Testis (tissue), 3 donors: ENCODE data around the gene IL17A. TPM values are rescaled to one million over a fixed set of nuclear protein-coding genes. Genes with fewer than 3 reads are reported as not detected.
"Not testable (repeated sequence)": the region's sequence is repeated elsewhere in the genome, so short reads cannot be mapped to it uniquely, and the experiment has no call there.

Experiments
- DNase-seq: peaks from one replicate; pipeline ENCODE4 v3.0.0-alpha.2; 2019
- H3K27ac ChIP-seq, 2 donors: fragments of 200-600 bp; sonication (generic); one replicate each; pipeline ENCODE4 v1.5.1; 2019
- H3K27me3 ChIP-seq: fragments of 200-600 bp; sonication (generic); one replicate; pipeline ENCODE4 v1.5.1; 2019
- H3K36me3 ChIP-seq: fragments of 200-600 bp; sonication (generic); one replicate; pipeline ENCODE4 v1.5.1; 2017; ENCODE audit warnings: low read depth; ENCODE audit errors: missing control alignments
- H3K4me1 ChIP-seq: fragments of 200-600 bp; sonication (generic); one replicate; pipeline ENCODE4 v1.5.1; 2019
- H3K4me3 ChIP-seq, 2 donors: fragments of 200-600 bp; sonication (generic); one replicate each; pipeline ENCODE4 v1.5.1; 2017 to 2019
- H3K9me3 ChIP-seq: fragments of 200-600 bp; sonication (generic); one replicate; pipeline ENCODE4 v1.5.1; 2017
- CTCF ChIP-seq, 3 experiments: fragments of 450-650 bp in 2 of 3; fragments of 200-600 bp in 1 of 3; sonication (generic) in 1 of 3; IDR thresholded peaks; one replicate each; pipeline ENCODE4 v1.5.1; 2016 to 2019; ENCODE audit warnings: antibody characterized with exemption in 3 of 3, mild to moderate bottlenecking in 2 of 3, moderate library complexity in 1 of 3
- POLR2A ChIP-seq: fragments of 450-650 bp; IDR thresholded peaks from one replicate; pipeline ENCODE4 v1.6.1; 2017; ENCODE audit warnings: antibody characterized with exemption, mild to moderate bottlenecking, moderate library complexity
- WGBS, 2 donors: methylation state at CpG; one replicate each; pipeline ENCODE4 v1.1.5; 2018; 5-methylcytosine and 5-hydroxymethylcytosine counted together
- intact Hi-C: fragments of 100-400 bp; cut with DNase I; formaldehyde crosslinking; loops from one replicate; pipeline ENCODE4 v1.15.1; 2023; ENCODE audit warnings: low total_unique reads
- polyA plus RNA-seq: library from polyadenylated mRNA; stranded (reverse); fragments of 350-450 nt; fragmentation: Illumina TruSeq; extraction: RNeasy Lipid Tissue Mini Kit (QIAGEN cat#74804); gene quantifications from one replicate; pipeline ENCODE4 v1.2.3, GENCODE V29; 2014; ENCODE audit warnings: low read depth, low replicate concordance; ENCODE audit not compliant: insufficient read depth
- total RNA-seq, 2 donors: library from RNA; depleted of rRNA; stranded (reverse); fragments of >200 nt; gene quantifications; one replicate each; pipeline ENCODE4 v1.2.3, GENCODE V29; 2016

The IL17A gene
- total and polyA plus RNA-seq, 3 donors from 2014 or later, result not detected

GRCh38 chr6:52162940-52163908 is 23.0 kb upstream of the IL17A start:
- TF ChIP-seq POLR2A (no peak), CTCF (IDR thresholded peaks at IDR 0.05) (peak in 1 of 3 experiments; percentile 7)
- Histone ChIP-seq H3K36me3 (no peaks in the 10 kb centered on the region), H3K27ac (no peak overlapping the region), H3K4me3 (no peak overlapping the region), H3K9me3 (no peaks in the 10 kb centered on the region), H3K4me1 (no peaks in the 10 kb centered on the region), H3K27me3 (no peaks in the 10 kb centered on the region)
- intact Hi-C loops, result no loop called here
- DNase-seq, result no peak
- 75 to 76% methylated on average over 4 of the region's 4 CpGs for WGBS, 2 donors

DNA sequence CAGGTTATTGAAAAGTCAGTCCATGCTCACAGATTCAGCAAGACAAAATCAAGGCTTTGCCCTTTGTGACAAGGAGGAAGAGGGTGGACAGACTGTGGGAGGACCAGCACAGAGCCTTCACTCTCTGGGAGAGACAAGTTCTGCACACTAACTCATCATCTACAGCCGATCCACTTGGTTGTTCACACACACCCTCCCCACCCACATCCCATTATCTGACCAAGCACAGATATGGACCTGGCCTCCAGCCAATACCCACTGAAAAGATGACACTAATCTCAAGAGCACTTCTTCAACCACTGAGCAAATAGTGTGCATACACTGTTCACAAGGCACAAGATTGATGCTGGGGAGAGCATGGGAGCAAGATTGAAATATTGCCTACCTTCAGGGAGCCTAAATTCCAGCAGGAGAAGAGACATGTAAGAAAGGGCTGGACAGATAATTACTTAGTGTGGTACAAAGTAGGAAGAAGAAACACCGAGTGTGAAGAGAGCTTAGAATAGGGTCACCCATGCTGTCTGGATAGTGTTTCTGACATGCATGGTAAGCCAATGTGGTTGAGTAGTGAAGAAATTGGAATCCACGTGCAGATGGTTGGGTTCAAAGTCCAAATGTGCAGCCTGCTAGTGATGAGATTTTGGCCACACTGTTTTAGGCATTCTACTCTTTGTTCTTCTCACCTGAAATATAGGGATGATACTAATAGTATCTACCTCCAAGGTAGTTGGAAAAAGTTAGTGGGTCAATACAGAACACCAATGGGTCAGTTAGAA is 21.7 kb upstream of the IL17A start:
- intact Hi-C loops, result no loop called here
- DNase-seq, result no peak
- Histone ChIP-seq H3K4me3 (no peak overlapping the region), H3K27ac (no peak overlapping the region), H3K9me3 (no peaks in the 10 kb centered on the region), H3K27me3 (no peaks in the 10 kb centered on the region), H3K4me1 (no peaks in the 10 kb centered on the region), H3K36me3 (no peaks in the 10 kb centered on the region)
- TF ChIP-seq POLR2A, result no peak
- TF ChIP-seq CTCF (IDR thresholded peaks at IDR 0.05), result no peak
- 63 to 70% methylated on average over 3 of the region's 3 CpGs for WGBS, 2 donors

DNA sequence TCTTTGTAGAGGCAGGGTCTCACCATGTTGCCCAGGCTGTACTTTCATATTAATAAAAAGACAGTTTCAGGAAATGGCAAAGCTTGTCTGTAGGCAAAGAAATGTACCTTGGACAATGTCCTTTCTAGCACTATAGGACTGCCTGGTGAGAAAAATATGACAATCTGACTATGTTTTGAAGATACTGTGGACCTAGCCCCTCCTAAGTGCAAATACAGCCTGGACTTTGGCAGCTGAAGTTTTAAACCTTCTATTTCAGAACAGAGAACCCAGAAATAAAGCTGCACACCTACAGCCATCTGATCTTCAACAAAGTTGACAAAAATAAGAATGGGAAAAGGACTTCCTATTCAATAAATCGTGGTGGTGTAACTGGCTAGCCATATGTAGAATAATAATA is 18.9 kb upstream of the IL17A start:
- no peaks in the 10 kb centered on the region for H3K4me1 ChIP-seq
- intact Hi-C loops, result no loop called here
- DNase-seq, result no peak
- H3K4me3 ChIP-seq, result no peak overlapping the region
- H3K27ac ChIP-seq, result no peak overlapping the region
- TF ChIP-seq CTCF (IDR thresholded peaks at IDR 0.05) (no peak), POLR2A (no peak)
- H3K27me3 ChIP-seq, result no peaks in the 10 kb centered on the region
- WGBS, 2 donors, result 86 to 93% methylated on average over 1 of the region's 1 CpG
- no peaks in the 10 kb centered on the region for H3K36me3 ChIP-seq
- no peaks in the 10 kb centered on the region for H3K9me3 ChIP-seq

DNA sequence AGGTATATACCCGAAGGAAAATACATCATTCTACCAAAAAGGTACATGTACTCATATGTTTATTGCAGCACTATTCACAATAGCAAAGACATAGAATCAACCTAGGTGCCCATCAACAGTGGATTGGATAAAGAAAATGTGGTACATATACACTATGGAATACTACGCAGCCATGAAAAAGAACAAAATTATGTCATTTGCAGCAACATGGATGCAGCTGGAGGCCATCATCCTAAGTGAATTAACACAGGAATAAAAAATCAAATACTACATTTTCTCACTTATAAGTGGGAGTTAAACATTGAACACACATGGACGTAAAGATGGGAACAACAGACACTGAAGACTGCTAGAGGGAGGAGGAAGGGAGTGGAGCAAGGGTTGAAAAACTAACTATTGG is 17.8 kb upstream of the IL17A start:
- DNase-seq, H3K4me1 ChIP-seq, H3K27me3 ChIP-seq, H3K4me3 ChIP-seq, H3K27ac ChIP-seq, intact Hi-C loops, H3K36me3 ChIP-seq, H3K9me3 ChIP-seq: not testable (repeated sequence)
- WGBS, 2 donors, result 29 to 33% methylated on average over 3 of the region's 3 CpGs

GRCh38 chr6:52174118-52174517 is 12.1 kb upstream of the IL17A start:
- H3K27me3 ChIP-seq, result no peaks in the 10 kb centered on the region
- no peak overlapping the region for H3K4me3 ChIP-seq
- TF ChIP-seq POLR2A (no peak), CTCF (IDR thresholded peaks at IDR 0.05) (no peak)
- H3K4me1 ChIP-seq, result no peaks in the 10 kb centered on the region
- no peaks in the 10 kb centered on the region for H3K36me3 ChIP-seq
- no peaks in the 10 kb centered on the region for H3K9me3 ChIP-seq
- no peak overlapping the region for H3K27ac ChIP-seq
- intact Hi-C loops, result no loop called here
- no peak for DNase-seq
- WGBS, 2 donors, result 86 to 94% methylated on average over 3 of the region's 3 CpGs
